Fibroblast of villous mesenchyme (primary cell): Measurements from ENCODE around the gene INPP5A. TPM values are rescaled to one million over a fixed set of nuclear protein-coding genes. Genes with fewer than 3 reads are reported as not detected.

Experiments
- DNase-seq: peaks from one replicate; pipeline ENCODE4 v3.0.0-alpha.2; 2010; ENCODE audit warnings: low read depth
- H3K4me3 ChIP-seq: 2 replicates; pipeline ENCODE4 v1.5.1; 2011; ENCODE audit warnings: low read depth, mild to moderate bottlenecking, low read length
- CTCF ChIP-seq: IDR thresholded peaks from 2 replicates; pipeline ENCODE4 v1.5.1; 2012; ENCODE audit warnings: low read depth, mild to moderate bottlenecking, low read length; ENCODE audit not compliant: insufficient read depth
- total RNA-seq: library from RNA; depleted of rRNA; stranded (reverse); fragments of >200 nt; gene quantifications from 2 replicates; pipeline ENCODE4 v1.2.3, GENCODE V29; 2012

Gene INPP5A
- total RNA-seq, 1 donor: 33.2 TPM

- DNase-seq: peak; percentile 34
- no peak for TF ChIP-seq CTCF
- no peak overlapping the region for H3K4me3 ChIP-seq
Measured at GRCh38 chr10:132588301-132589013, 50.9 kb downstream of the INPP5A start.

- DNase-seq: no peak
- H3K4me3 ChIP-seq: no peak overlapping the region
- no peak for TF ChIP-seq CTCF
Measured at GRCh38 chr10:132589015-132589414, 51.4 kb downstream of the INPP5A start.

- TF ChIP-seq CTCF: no peak
- no peak for DNase-seq
- no peak overlapping the region for H3K4me3 ChIP-seq
Measured at GRCh38 chr10:132589681-132590080, 52.1 kb downstream of the INPP5A start.

GRCh38 chr10:132590094-132590751 is 52.6 kb downstream of the INPP5A start:
- no peak overlapping the region for H3K4me3 ChIP-seq
- no peak for TF ChIP-seq CTCF
- DNase-seq: no peak

- DNase-seq: no peak
- no peak for TF ChIP-seq CTCF
- H3K4me3 ChIP-seq: no peak overlapping the region
Measured at GRCh38 chr10:132590752-132591121, 53.1 kb downstream of the INPP5A start.

- TF ChIP-seq CTCF: no peak
- no peak overlapping the region for H3K4me3 ChIP-seq
- DNase-seq: peak; percentile 52
Measured at GRCh38 chr10:132591166-132591971, 53.8 kb downstream of the INPP5A start.
